GM11168 (cell line): ENCODE measurements around the gene CORO1A.
"Not testable (repeated sequence)": the region's sequence is repeated elsewhere in the genome, so short reads cannot be mapped to it uniquely, and the experiment has no call there.

Experiments used
- in situ Hi-C: fragments of 300-500 bp; cut with MboI; formaldehyde crosslinking; loops from one replicate; pipeline ENCODE4 v1.12.0; 2022; ENCODE audit warnings: low sequenced_read_pairs; ENCODE audit not compliant: unreplicated experiment

Gene CORO1A

GRCh38 chr16:30166202-30166902 lies 17.1 kb upstream of the CORO1A start:
- in situ Hi-C loops, result no loop called here

GRCh38 chr16:30168746-30169145 lies 14.7 kb upstream of the CORO1A start:
- in situ Hi-C loops, result not testable (repeated sequence)

- in situ Hi-C loops, result not testable (repeated sequence)
Measured at GRCh38 chr16:30169416-30169815, 14.0 kb upstream of the CORO1A start.

- in situ Hi-C loops, result not testable (repeated sequence)
Measured at GRCh38 chr16:30170145-30170544, 13.3 kb upstream of the CORO1A start.

GRCh38 chr16:30173054-30173453 lies 10.3 kb upstream of the CORO1A start:
- in situ Hi-C loops, result no loop called here

- in situ Hi-C loops, result not testable (repeated sequence)
Measured at GRCh38 chr16:30176876-30177275, 6.5 kb upstream of the CORO1A start.

- in situ Hi-C loops, result no loop called here
Measured at GRCh38 chr16:30179195-30179594, 4.2 kb upstream of the CORO1A start.

DNA sequence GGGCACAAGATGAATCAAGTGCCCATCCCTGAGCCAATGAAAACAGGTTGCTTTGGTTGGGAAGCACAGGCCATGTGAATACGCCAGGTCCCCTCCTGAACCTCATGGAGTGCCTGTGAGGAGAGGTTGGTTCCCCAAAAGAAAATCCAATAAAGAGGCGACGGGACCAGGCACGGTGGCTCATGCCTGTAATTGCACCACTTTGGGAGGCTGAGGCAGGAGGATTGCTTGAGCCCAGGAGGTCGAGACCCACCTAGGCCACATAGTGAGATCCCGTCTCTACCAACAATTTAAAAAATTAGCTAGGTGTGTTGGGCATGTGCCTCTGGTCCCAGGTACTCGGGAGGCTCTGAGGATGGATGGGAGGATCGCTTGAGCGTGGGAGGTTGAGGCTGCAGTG lies 3.5 kb upstream of the CORO1A start:
- in situ Hi-C loops, result loop anchor here (10.0 kb wide), 1 partner anchor 725 kb away; the partner anchor contains the start of genes BOLA2, SLX1B and SULT1A4

DNA sequence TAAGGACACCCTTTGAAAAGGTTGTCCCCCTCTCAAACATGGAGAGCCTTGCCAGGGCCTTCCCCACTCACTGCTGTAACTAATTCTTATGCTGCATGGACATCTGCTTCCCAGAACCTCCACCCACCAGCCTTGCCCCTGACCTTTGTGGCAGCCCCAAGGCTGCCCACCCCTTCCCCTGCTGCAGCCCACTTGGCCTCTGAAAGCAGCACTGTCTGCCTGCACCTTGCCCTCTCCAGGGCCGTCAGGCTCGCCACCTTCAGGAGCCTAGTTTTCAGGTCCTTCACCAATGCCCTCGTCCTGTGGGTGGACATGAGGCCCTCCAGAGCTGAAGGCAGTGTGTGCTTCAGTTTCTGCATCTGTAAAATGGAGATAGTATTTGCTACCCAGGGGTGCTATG lies 2.7 kb upstream of the CORO1A start:
- in situ Hi-C loops, result loop anchor here (10.0 kb wide), 1 partner anchor 726 kb away; the partner anchor contains the start of genes BOLA2, SLX1B and SULT1A4

- in situ Hi-C loops, result loop anchor here (10.0 kb wide), 1 partner anchor 729 kb away; the partner anchor contains the start of genes BOLA2, SLX1B and SULT1A4
Measured at GRCh38 chr16:30184096-30184890, 891 bp downstream of the CORO1A start.

DNA sequence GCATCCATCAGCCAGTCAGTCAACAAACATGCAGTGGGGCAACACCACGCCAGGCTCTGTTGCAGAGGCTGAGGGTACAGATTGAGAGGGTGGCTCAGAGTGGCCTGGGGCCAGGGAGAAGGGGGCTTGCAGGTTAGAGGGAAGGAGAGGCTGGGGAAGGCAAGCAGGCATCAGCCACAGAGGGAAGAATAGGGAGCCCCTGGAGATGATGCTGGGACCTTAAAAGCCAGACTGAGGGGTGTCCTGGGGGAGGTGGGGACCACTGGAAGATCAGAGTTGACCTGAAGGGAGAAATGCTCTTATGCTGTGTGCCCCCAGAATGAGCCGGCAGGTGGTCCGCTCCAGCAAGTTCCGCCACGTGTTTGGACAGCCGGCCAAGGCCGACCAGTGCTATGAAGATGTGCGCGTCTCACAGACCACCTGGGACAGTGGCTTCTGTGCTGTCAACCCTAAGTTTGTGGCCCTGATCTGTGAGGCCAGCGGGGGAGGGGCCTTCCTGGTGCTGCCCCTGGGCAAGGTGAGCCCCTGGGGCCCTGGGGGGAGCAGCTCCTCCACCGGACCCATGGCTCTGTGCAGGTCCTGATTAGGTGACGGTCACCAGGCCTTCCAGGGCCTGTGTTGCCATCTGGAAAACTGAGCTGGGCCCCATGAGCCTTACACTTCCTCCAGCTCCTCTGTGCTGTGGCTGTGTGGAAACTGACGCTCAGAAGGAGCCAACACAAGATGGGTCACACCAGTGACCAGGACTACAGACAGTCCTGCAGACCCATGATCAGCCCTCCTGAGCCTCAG lies 1.7 kb downstream of the CORO1A start:
- in situ Hi-C loops, result loop anchor here (10.0 kb wide), 1 partner anchor 730 kb away; the partner anchor contains the start of genes BOLA2, SLX1B and SULT1A4

DNA sequence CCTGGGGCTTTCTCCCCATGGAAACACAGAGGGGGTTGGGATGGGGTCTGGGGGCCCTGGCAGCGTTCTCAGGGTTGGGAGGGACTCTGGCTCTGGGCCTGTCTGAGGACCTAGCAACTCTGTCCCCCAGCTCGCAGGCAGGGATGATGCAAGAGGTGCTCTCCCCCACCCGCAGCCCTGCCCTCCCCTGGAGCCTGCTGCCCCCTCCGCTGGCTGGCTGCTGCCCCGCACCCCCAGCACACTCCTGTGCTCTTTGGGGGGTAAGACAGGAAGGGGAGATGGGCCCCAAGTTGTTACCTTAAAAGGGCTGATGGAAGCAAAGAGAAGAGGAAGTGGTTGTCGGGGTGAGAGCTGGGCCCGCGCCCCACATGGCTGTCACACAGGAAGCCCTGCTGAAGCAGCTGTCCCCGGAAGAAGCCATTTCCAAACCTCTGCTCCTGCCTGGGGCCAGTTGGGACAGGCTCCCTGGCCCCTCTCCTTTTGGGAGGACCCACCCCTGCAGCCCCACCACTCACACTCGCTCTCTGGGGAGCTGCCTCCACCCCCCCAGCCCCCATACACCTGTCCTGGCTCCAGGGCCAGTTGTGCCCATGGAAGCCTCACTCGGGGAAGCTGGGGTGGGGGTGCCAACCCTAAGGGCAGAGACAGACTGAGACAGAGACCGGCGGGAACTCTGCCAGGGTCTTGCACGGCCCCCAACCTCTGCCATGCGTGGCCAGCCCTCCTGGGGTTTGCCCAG lies 2.5 kb downstream of the CORO1A start:
- in situ Hi-C loops, result loop anchor here (10.0 kb wide), 1 partner anchor 731 kb away; the partner anchor contains the start of genes BOLA2, SLX1B and SULT1A4

DNA sequence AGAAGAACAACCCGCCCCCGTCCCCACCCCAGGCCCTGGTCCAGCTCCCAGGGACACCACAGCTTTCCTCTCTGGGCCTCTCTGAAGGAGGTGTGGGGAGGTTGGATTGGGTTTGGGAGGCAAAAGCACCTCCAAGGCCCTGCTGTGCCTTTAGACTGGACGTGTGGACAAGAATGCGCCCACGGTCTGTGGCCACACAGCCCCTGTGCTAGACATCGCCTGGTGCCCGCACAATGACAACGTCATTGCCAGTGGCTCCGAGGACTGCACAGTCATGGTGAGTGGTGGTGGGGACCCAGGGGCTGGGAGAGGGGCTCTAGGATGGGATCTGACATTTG lies 3.0 kb downstream of the CORO1A start:
- in situ Hi-C loops, result loop anchor here (10.0 kb wide), 1 partner anchor 732 kb away; the partner anchor contains the start of genes BOLA2, SLX1B and SULT1A4

GRCh38 chr16:30186782-30187555 lies 3.6 kb downstream of the CORO1A start:
- in situ Hi-C loops, result loop anchor here (10.0 kb wide), 1 partner anchor 732 kb away; the partner anchor contains the start of genes BOLA2, SLX1B and SULT1A4

GRCh38 chr16:30187556-30187865 lies 4.1 kb downstream of the CORO1A start:
- in situ Hi-C loops, result loop anchor here (10.0 kb wide), 1 partner anchor 733 kb away; the partner anchor contains the start of genes BOLA2, SLX1B and SULT1A4

DNA sequence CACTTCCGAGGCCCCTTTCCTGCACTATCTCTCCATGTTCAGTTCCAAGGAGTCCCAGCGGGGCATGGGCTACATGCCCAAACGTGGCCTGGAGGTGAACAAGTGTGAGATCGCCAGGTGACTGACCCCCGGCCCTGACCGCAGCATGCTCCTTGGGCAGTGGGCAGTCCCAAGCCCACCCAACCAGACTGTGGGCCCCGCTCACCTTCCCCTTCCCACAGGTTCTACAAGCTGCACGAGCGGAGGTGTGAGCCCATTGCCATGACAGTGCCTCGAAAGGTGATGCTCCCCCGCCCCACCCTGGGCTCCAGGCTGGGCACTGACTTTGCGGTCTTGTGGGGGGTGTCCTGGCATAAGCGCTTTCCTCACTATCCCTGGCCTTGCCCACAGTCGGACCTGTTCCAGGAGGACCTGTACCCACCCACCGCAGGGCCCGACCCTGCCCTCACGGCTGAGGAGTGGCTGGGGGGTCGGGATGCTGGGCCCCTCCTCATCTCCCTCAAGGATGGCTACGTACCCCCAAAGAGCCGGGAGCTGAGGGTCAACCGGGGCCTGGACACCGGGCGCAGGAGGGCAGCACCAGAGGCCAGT lies 4.7 kb downstream of the CORO1A start:
- in situ Hi-C loops, result loop anchor here (10.0 kb wide), 1 partner anchor 733 kb away; the partner anchor contains the start of genes BOLA2, SLX1B and SULT1A4

- in situ Hi-C loops, result not testable (repeated sequence)
Measured at GRCh38 chr16:30191158-30191557, 7.8 kb downstream of the CORO1A start.

- in situ Hi-C loops, result not testable (repeated sequence)
Measured at GRCh38 chr16:30193098-30193497, 9.7 kb downstream of the CORO1A start.
